SK-N-DZ (cell line): ENCODE measurements around the gene NEUROD1.

ENCODE experiments used
- DNase-seq: peaks from one replicate; pipeline ENCODE4 v3.0.0-alpha.2; 2015; ENCODE audit warnings: low spot score

NEUROD1 gene

DNA sequence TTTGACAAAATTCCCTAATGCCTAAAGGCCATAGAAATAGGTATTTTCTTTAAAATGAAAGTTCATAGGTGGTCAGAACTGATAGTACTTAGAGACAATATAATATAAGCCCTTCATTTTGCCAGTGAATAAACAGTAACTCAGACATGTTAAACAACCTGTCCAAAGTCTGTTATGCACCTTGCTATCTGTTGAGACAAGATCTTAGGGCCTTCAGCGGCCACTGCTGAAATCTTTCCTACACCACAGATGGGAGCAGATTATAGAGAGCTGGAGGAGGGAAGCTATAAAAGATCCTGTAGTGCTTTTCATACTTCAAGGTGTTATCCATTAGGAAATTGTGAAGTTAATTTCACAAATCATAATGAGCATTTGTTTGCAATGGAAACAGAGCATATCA, 37.2 kb downstream of the NEUROD1 start:
- DNase-seq = no peak

DNA sequence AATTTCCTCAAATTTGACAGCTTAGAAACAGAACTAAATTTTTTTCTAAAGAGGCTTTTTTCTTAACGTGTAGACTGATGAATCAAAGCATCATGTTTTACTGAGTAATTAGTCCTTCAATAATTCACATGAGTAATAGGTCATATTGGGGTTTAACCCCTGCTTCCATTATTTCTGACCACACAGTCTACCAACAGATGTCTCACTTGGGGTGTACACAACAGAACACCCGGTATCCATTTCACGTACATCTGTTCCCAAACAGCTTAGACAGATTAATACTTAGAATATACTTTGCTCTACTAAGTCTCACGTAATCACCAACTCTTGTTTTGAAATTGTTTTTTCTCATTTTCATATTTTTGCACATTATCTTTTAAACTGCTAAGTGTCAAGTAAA, 38.2 kb downstream of the NEUROD1 start:
- no peak for DNase-seq

DNA sequence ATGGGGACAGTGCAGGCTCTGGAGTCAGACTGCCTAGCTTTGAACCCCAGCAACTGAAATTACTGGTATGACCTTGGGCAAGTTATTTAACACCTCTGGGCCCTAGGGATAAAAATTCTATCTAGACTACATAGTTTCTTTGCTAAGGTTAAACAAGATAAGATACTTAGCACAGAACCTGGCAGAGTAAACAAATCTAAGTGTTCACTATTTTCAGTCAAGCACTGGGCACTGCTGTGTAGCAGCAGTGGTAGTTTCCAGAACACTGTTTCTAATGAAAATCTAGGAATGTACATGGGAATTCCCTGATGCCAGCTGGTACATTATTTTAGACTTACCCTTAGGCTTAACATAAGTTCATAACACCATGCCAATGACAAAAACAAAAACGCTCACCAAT, 40.6 kb downstream of the NEUROD1 start:
- no peak for DNase-seq

DNA sequence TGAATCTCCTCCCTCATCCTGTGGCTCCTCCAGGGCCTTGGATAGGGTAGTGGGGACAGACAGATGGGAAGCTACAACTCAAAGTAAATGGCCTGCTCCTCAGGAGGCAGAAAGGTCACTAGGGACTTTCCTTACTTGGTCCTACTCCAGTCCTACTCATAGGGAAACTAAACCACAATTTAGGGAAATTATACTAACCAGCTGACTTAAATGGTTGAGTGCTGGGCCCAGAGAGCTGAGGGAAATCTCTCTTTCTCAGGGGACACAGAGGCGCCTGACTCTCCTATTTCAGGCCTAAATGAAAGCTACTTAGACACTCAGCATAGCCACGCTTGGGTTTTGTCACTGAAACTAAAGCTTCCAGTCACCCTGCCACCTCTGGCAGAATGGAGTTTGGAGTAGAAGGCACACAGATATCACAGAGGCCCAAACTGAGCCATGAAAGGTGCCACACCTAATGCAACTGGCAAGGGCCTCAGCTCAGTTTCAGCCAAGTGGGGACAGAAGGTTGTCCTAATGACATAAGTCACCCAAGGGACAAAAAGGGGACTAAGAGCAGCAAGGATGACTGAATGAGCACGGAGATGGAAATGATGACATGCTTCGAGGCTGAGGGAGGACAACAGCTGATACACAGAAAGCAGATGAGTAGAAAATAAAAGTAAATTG, 47.5 kb downstream of the NEUROD1 start:
- no peak for DNase-seq

DNA sequence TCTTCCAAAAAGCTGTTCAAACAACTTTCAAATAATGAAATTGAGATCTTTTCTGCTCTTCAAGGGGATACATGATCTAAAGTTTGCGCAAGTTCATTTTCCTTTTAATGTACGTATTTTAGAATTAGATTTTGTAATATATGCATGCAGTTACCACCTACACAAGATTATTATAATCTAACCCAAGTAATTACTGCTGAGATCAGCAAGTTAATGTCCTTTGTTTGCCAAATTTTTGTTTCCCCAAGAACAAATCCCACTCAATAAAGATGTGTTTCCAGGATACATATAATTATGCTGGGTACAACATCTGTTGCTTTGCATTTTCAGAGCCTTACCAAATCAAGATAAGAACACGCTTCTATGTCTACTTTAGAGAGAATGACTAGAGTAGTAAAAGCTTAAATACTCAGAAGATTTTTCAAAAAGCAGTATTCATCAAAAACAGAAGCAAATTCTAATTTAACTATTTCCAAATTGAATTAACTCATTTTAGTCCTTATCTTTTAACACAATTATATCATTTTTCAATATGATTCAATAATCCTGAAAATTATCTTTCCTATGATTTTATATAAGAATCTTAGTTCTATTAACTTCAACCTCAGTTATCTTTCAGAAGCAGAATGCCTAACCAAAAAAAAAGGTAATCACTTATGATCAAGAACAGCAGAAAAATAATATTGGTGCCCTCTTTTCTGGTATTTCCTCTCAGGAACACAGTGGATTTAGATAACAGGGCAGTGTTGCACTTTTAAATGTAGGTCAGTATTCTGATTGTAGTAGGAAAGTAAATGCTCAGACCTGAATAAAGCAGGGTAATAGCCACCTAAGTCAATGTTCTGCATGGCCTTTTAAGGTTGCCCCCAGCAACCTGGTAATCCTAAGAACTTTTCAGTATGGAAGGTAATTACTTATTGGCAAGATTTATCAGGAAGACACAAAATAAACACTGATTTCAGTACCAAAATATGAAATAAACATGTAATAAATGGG, 51.4 kb downstream of the NEUROD1 start:
- peak; percentile 42 for DNase-seq

DNA sequence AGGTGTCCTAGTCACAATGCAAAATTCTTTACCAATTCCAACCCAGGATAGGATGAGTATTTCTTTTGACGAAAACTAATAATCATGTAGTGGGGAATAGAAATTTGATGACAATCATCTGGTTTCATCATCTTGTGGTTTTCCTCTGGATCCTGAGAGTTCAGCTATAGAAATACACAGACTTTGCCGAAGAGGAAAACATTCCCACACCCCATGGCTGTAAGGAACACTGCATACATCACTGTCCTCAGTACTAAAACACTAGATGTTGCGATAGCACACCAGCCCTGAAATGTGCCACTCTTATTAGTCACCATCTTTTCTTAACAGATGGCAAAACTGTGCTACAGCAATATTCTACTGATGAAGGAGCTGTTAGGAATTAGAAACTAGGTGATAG, 52.8 kb downstream of the NEUROD1 start:
- DNase-seq = no peak

DNA sequence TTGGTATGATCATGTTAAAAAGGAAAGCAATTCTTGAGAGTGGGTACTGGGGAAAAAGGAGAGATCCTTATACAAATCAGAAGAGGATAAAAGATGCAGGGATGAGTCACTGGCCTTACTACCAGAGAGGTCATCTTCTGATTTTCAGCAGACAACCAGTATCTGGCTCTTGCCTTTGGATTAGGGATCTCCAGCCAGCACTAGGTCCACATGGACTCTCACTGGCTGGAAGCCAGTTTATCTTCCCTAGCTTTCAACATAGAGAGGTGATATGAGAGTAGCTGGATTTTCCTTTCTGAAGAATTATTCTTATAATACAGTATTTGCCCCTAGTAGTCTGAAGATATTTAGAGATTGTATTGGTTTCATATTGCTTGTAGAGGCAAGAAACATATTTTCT, 53.6 kb downstream of the NEUROD1 start:
- no peak for DNase-seq
